Stimulated activated CD4-positive, alpha-beta T cell treated with anti-CD3 and anti-CD28 coated beads, Interleukin-15, amount 100 ng/mL, for 1 hour (primary cell): ENCODE data around the gene WBP4.
"Not testable (repeated sequence)": the region's sequence is repeated elsewhere in the genome, so short reads cannot be mapped to it uniquely, and the experiment has no call there.

Experiments used
- DNase-seq, 2 donors: peaks; one replicate each; pipeline ENCODE4 v3.0.0-alpha.2; 2020; ENCODE audit warnings: low read depth in 1 of 2, low spot score in 1 of 2

WBP4 gene

GRCh38 chr13:41077475-41077874, 16.2 kb downstream of the WBP4 start:
- no peak for DNase-seq

GRCh38 chr13:41079725-41080124, 18.4 kb downstream of the WBP4 start:
- DNase-seq = no peak

GRCh38 chr13:41085961-41086585, 24.8 kb downstream of the WBP4 start:
- DNase-seq = no peak

- DNase-seq = not testable (repeated sequence)
Observed at GRCh38 chr13:41095681-41096080, 34.4 kb downstream of the WBP4 start.

GRCh38 chr13:41098761-41099160, 37.5 kb downstream of the WBP4 start:
- DNase-seq = no peak

- DNase-seq = no peak
Observed at GRCh38 chr13:41099986-41100385, 38.7 kb downstream of the WBP4 start.

- DNase-seq = no peak
Observed at GRCh38 chr13:41107104-41107571, 45.8 kb downstream of the WBP4 start.

GRCh38 chr13:41107584-41108014, 46.3 kb downstream of the WBP4 start:
- DNase-seq = no peak

GRCh38 chr13:41111454-41111853, 50.1 kb downstream of the WBP4 start:
- DNase-seq = no peak

- no peak for DNase-seq
Observed at GRCh38 chr13:41117869-41118268, 56.6 kb downstream of the WBP4 start.

- no peak for DNase-seq
Observed at GRCh38 chr13:41122838-41123237, 61.5 kb downstream of the WBP4 start.

- no peak for DNase-seq
Observed at GRCh38 chr13:41127701-41128100, 66.4 kb downstream of the WBP4 start.

GRCh38 chr13:41130356-41130755, 69.0 kb downstream of the WBP4 start:
- DNase-seq = no peak

- DNase-seq = not testable (repeated sequence)
Observed at GRCh38 chr13:41131189-41131588, 69.9 kb downstream of the WBP4 start.

GRCh38 chr13:41131660-41132511, 70.6 kb downstream of the WBP4 start:
- DNase-seq = not testable (repeated sequence)

- DNase-seq = peak; percentile 79 to 83
Observed at GRCh38 chr13:41132512-41133152, 71.3 kb downstream of the WBP4 start, which contains the start of gene KBTBD6. Gene KBTBD6 (minus strand): TSS chr13:41132802. CDS start chr13:41132511, 291 bp downstream.
